Measurements from ENCODE around the gene SRGN.
A peak's percentile ranks its signal among the peaks of the same experiment; 100 is the strongest.

The SRGN gene

DNA sequence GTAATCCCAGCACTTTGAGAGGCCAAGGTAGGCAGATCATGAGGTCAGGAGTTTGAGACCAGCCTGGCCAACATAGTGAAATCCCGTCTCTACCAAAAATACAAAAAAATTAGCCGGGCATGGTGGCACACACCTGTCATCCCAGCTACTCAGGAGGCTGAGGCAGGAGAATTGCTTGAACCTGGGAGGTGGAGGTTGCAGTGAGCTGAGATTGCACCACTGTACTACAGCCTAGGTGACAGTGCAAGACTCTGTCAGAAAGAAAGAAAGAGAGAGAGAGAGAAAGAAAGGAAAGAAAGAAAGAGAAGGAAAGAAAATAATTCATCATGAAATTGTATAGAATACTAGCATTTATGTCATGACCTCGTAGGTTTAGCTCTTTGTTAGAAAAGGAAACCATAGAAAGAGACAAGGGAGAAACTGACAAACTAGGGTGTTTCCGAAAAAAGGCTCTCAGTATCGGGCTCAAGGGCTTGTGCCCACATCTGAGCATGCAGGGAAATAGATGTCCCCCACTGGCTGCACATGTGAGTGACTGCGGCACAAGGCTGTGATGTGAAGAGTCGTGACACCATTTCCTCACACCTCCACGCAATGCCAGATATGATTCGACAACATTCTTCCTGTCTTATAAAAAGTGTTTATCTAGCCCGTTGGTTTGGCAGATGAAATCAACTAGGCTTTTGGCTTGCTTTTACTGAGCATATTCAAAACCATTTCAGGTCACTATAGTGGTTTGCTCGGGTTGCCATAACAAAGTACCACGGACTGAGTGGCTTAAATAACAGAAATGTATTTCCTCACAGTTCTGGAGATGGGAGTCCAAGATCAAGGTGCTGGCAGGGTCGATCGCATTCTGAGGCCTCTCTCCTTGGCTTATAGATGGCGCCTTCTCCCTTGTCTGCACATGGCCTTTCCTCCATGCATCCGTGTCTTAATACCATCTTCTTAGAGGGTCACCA lies 2.0 kb downstream of the SRGN start:
- TF ChIP-seq, protein P1, sequence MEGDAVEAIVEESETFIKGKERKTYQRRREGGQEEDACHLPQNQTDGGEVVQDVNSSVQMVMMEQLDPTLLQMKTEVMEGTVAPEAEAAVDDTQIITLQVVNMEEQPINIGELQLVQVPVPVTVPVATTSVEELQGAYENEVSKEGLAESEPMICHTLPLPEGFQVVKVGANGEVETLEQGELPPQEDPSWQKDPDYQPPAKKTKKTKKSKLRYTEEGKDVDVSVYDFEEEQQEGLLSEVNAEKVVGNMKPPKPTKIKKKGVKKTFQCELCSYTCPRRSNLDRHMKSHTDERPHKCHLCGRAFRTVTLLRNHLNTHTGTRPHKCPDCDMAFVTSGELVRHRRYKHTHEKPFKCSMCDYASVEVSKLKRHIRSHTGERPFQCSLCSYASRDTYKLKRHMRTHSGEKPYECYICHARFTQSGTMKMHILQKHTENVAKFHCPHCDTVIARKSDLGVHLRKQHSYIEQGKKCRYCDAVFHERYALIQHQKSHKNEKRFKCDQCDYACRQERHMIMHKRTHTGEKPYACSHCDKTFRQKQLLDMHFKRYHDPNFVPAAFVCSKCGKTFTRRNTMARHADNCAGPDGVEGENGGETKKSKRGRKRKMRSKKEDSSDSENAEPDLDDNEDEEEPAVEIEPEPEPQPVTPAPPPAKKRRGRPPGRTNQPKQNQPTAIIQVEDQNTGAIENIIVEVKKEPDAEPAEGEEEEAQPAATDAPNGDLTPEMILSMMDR (IDR thresholded peaks at IDR 0.05; ENCODE audit: control insufficient read depth, extremely low read depth, insufficient read depth) = no peak
- H3K4me3 ChIP-seq (ENCODE audit: low read depth, low read length) = no peak overlapping the region
- no peak for DNase-seq (ENCODE audit: low read depth)

DNA sequence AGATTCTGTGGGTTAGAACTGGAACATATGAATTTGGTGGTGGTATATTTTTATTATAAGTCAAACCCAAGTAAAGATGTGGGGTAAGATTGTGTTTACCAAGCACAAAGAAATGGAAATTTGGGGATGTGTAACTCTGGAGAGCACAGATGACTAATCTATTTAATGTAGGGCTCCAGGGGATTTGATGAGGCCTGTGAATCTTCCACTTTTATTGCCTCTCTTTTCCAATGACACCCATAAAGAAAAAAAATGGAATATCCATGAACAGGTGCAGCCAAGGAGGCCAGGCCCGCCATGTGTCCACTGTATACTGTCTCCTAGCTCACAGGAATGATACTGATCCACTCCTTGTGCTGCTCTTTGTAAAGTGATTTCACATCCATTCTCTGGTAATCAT lies 2.8 kb downstream of the SRGN start:
- no peak overlapping the region for H3K4me3 ChIP-seq (ENCODE audit: low read depth, low read length)
- TF ChIP-seq, protein P1 (IDR thresholded peaks at IDR 0.05; ENCODE audit: control insufficient read depth, extremely low read depth, insufficient read depth) = no peak
- DNase-seq (ENCODE audit: low read depth) = no peak

- H3K4me3 ChIP-seq (ENCODE audit: low read depth, low read length) = no peak overlapping the region
Measured at GRCh38 chr10:69091143-69091651, 3.3 kb downstream of the SRGN start.

DNA sequence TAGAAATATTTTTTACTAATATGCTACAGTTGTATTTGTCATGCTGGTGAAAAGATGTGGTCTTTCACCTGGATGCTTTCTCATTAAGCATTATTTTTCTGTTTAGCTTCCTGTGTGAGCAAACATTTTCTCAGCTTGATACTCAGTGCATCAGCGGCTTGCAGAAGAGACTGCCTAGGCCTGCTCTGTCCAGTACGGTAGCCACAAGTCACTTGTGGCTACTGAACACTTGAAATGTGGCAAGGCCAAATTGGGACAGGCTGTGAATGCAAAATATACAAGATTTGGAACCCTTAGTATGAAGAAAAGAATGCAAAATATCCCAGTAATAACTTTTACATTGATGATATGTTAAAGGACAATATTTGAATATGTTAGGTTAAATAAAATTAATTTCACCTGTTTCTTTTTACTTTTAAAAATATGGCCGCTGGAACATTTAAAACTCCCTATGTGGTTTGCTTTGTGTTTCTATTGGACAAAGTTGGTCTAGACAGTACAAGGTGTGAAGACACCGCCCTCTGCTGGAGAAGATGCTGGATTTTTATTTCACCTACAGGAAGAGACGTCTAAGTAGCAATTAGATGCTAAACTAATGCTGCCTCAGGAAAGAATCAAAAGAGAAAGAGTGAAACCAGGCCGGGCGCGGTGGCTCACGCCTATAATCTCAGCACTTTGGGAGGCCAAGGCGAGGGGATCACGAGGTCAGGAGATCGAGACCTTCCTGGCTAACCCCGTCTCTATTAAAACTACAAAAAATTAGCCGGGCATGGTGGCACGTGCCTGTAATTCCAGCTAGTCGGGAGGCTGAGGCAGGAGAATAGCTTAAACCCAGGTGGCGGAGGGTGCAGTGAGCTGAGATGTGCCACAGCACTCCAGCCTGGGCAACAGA lies 5.3 kb downstream of the SRGN start:
- no peak overlapping the region for H3K4me3 ChIP-seq (ENCODE audit: low read depth, low read length)

More at GRCh38 chr10:69091143-69091651, 3.3 kb downstream of the SRGN start:
- DNase-seq (ENCODE audit: low read depth) = no peak
- TF ChIP-seq, protein P1 (IDR thresholded peaks at IDR 0.05; ENCODE audit: control insufficient read depth, extremely low read depth, insufficient read depth) = no peak

GRCh38 chr10:69093933-69094332 lies 6.0 kb downstream of the SRGN start:
- H3K4me3 ChIP-seq (ENCODE audit: low read depth, low read length) = no peak overlapping the region
- TF ChIP-seq, protein P1 (IDR thresholded peaks at IDR 0.05; ENCODE audit: control insufficient read depth, extremely low read depth, insufficient read depth) = peak; percentile 19; the same call in 1 of the 2 replicates
- no peak for DNase-seq (ENCODE audit: low read depth)

More for the DNA sequence above, 5.3 kb downstream of the SRGN start:
- peak; percentile 65 for DNase-seq (ENCODE audit: low read depth)
- TF ChIP-seq, protein P1 (IDR thresholded peaks at IDR 0.05; ENCODE audit: control insufficient read depth, extremely low read depth, insufficient read depth) = peak; percentile 62

GRCh38 chr10:69096045-69096444 lies 8.1 kb downstream of the SRGN start:
- H3K4me3 ChIP-seq (ENCODE audit: low read depth, low read length) = no peak overlapping the region
- TF ChIP-seq, protein P1 (IDR thresholded peaks at IDR 0.05; ENCODE audit: control insufficient read depth, extremely low read depth, insufficient read depth) = no peak
- DNase-seq (ENCODE audit: low read depth) = no peak

Data from LNCaP clone FGC (cell line).